ENCODE results near the gene ERC2. TPM values are rescaled to one million over a fixed set of nuclear protein-coding genes. Genes with fewer than 3 reads are reported as not detected.

The ERC2 gene
- total RNA-seq, 1 donor from 2014 or later = 48.3 TPM

- H3K27ac Mint-ChIP-seq (ENCODE audit: unreplicated experiment) = no peak overlapping the region
- no peaks in the 10 kb centered on the region for H3K4me1 Mint-ChIP-seq (ENCODE audit: low read depth, unreplicated experiment)
These were observed 455.5 kb downstream of the ERC2 start for GRCh38 chr3:56012721-56013120.

DNA sequence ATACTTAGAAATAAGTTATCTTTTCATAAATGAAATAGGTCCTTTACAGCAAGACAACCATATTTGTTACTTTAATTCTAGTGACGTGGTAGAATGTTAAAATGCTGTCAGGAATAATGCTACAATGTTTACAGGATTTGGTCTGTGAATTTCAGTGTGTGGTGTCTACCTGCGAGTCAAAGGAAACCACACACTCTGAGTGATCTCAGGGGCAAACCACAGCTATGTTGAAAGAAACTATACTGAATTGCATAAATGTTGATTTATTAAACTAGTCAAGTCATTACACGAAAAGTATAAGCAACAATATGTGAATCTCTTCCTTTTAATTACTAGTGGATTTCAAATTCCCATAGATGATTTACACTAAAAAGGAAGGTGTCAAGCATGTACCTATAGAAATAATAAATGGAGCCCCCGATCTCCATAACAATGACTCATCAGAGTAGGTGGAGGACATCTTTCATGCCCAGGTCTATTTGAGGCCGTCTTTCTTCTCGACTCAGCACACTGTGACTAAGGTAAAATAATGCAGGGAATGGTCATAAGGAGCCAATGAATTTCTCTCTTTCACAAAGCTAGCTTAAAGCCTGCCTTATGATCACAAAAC lies 463.0 kb downstream of the ERC2 start:
- H3K27ac Mint-ChIP-seq (ENCODE audit: unreplicated experiment) = no peak overlapping the region
- TF ChIP-seq, protein P1, sequence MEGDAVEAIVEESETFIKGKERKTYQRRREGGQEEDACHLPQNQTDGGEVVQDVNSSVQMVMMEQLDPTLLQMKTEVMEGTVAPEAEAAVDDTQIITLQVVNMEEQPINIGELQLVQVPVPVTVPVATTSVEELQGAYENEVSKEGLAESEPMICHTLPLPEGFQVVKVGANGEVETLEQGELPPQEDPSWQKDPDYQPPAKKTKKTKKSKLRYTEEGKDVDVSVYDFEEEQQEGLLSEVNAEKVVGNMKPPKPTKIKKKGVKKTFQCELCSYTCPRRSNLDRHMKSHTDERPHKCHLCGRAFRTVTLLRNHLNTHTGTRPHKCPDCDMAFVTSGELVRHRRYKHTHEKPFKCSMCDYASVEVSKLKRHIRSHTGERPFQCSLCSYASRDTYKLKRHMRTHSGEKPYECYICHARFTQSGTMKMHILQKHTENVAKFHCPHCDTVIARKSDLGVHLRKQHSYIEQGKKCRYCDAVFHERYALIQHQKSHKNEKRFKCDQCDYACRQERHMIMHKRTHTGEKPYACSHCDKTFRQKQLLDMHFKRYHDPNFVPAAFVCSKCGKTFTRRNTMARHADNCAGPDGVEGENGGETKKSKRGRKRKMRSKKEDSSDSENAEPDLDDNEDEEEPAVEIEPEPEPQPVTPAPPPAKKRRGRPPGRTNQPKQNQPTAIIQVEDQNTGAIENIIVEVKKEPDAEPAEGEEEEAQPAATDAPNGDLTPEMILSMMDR (IDR thresholded peaks at IDR 0.05; ENCODE audit: partially characterized antibody, unreplicated experiment) = no peak
- peaks cover 6% of the 10 kb centered on the region for H3K4me1 Mint-ChIP-seq (ENCODE audit: low read depth, unreplicated experiment)
- DNase-seq = no peak
- H3K27me3 Mint-ChIP-seq (ENCODE audit: unreplicated experiment) = no peaks in the 10 kb centered on the region
- H3K36me3 Mint-ChIP-seq (ENCODE audit: unreplicated experiment) = no peaks in the 10 kb centered on the region
- no peak overlapping the region for H3K4me3 Mint-ChIP-seq (ENCODE audit: unreplicated experiment)
- H3K9me3 Mint-ChIP-seq (ENCODE audit: unreplicated experiment) = no peaks in the 10 kb centered on the region

More at GRCh38 chr3:56012721-56013120, 455.5 kb downstream of the ERC2 start:
- H3K36me3 Mint-ChIP-seq (ENCODE audit: unreplicated experiment) = no peaks in the 10 kb centered on the region
- no peak for DNase-seq
- H3K27me3 Mint-ChIP-seq (ENCODE audit: unreplicated experiment) = peaks cover 4% of the 10 kb centered on the region
- H3K9me3 Mint-ChIP-seq (ENCODE audit: unreplicated experiment) = peaks cover 3% of the 10 kb centered on the region
- TF ChIP-seq, protein P1 (IDR thresholded peaks at IDR 0.05; ENCODE audit: partially characterized antibody, unreplicated experiment) = no peak
- H3K4me3 Mint-ChIP-seq (ENCODE audit: unreplicated experiment) = no peak overlapping the region

- Mint-ChIP-seq H3K9me3 (ENCODE audit: unreplicated experiment) (no peaks in the 10 kb centered on the region), H3K27me3 (ENCODE audit: unreplicated experiment) (no peaks in the 10 kb centered on the region), H3K4me3 (ENCODE audit: unreplicated experiment) (no peak overlapping the region), H3K36me3 (ENCODE audit: unreplicated experiment) (no peaks in the 10 kb centered on the region), H3K4me1 (ENCODE audit: low read depth, unreplicated experiment) (peaks cover 6% of the 10 kb centered on the region), H3K27ac (ENCODE audit: unreplicated experiment) (no peak overlapping the region)
- TF ChIP-seq, protein P1 (IDR thresholded peaks at IDR 0.05; ENCODE audit: partially characterized antibody, unreplicated experiment) = no peak
- no peak for DNase-seq
These were observed 465.1 kb downstream of the ERC2 start for GRCh38 chr3:56003129-56003528.

DNA sequence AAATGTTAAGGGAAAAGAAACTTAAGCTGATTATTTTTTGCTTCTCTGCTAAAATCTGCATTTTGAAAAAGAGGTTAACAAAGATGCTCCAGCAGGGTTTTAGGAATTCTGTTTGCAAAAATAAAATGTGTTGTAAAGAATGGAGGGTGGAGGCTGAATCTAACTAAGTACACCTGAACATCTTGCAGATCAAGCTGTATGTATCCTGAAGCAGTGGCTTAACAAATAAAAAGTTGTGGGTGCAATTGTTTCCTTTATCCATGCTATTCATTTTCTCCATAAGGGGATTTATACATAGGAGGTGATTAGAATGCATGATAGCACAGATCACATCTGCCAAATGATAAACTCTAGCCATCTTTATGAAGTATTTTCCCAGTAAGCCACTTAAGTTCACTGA lies 466.3 kb downstream of the ERC2 start:
- TF ChIP-seq, protein P1 (IDR thresholded peaks at IDR 0.05; ENCODE audit: partially characterized antibody, unreplicated experiment) = no peak
- H3K27ac Mint-ChIP-seq (ENCODE audit: unreplicated experiment) = no peak overlapping the region
- no peak for DNase-seq
- peaks cover under 1% of the 10 kb centered on the region for H3K4me1 Mint-ChIP-seq (ENCODE audit: low read depth, unreplicated experiment)
- H3K36me3 Mint-ChIP-seq (ENCODE audit: unreplicated experiment) = no peaks in the 10 kb centered on the region
- H3K9me3 Mint-ChIP-seq (ENCODE audit: unreplicated experiment) = no peaks in the 10 kb centered on the region
- H3K27me3 Mint-ChIP-seq (ENCODE audit: unreplicated experiment) = no peaks in the 10 kb centered on the region
- H3K4me3 Mint-ChIP-seq (ENCODE audit: unreplicated experiment) = no peak overlapping the region

- Mint-ChIP-seq H3K4me1 (ENCODE audit: low read depth, unreplicated experiment) (no peaks in the 10 kb centered on the region), H3K4me3 (ENCODE audit: unreplicated experiment) (no peak overlapping the region), H3K27me3 (ENCODE audit: unreplicated experiment) (no peaks in the 10 kb centered on the region), H3K36me3 (ENCODE audit: unreplicated experiment) (no peaks in the 10 kb centered on the region), H3K9me3 (ENCODE audit: unreplicated experiment) (no peaks in the 10 kb centered on the region), H3K27ac (ENCODE audit: unreplicated experiment) (no peak overlapping the region)
- TF ChIP-seq, protein P1 (IDR thresholded peaks at IDR 0.05; ENCODE audit: partially characterized antibody, unreplicated experiment) = no peak
- DNase-seq = no peak
These were observed 466.7 kb downstream of the ERC2 start for GRCh38 chr3:56001537-56001936.
